Left lung (tissue), 14 donors: Measurements from ENCODE around the gene MTHFSD. TPM values are rescaled to one million over a fixed set of nuclear protein-coding genes. Genes with fewer than 3 reads are reported as not detected.
A peak's percentile ranks its signal among the peaks of the same experiment; 100 is the strongest.

ENCODE experiments used
- ATAC-seq: fragments of 200-7000 bp; cut with Tn5 transposase; one replicate; pipeline ENCODE4 v1.9.1; 2020; ENCODE audit warnings: moderate library complexity
- DNase-seq, 4 donors: peaks; one replicate each; pipeline ENCODE4 v3.0.0-alpha.2; 2013 to 2020
- H3K27ac ChIP-seq, 2 donors: fragments of 200-600 bp; sonication (generic) in 1 of 2; one replicate each; pipeline versions ENCODE4 v1.5.0 to v1.8.0; 2020 to 2021
- H3K27me3 ChIP-seq, 2 donors: fragments of 200-600 bp; sonication (generic) in 1 of 2; one replicate each; pipeline versions ENCODE4 v1.5.0 to v1.8.0; 2020 to 2021
- H3K36me3 ChIP-seq, 2 donors: fragments of 200-600 bp; sonication (generic) in 1 of 2; one replicate each; pipeline versions ENCODE4 v1.5.0 to v1.8.0; 2020 to 2021
- H3K4me1 ChIP-seq, 2 donors: fragments of 200-600 bp; one replicate each; pipeline ENCODE4 v1.8.0; 2021
- H3K4me3 ChIP-seq, 2 donors: fragments of 200-600 bp; sonication (generic) in 1 of 2; one replicate each; pipeline versions ENCODE4 v1.5.0 to v1.8.0; 2020 to 2021; ENCODE audit warnings: mild to moderate bottlenecking in 1 of 2
- H3K9me3 ChIP-seq, 2 donors: fragments of 200-600 bp; sonication (generic) in 1 of 2; one replicate each; pipeline versions ENCODE4 v1.5.0 to v1.8.0; 2020 to 2021
- CTCF ChIP-seq, 2 donors: fragments of 200-600 bp; sonication (generic) in 1 of 2; IDR thresholded peaks; one replicate each; pipeline versions ENCODE4 v1.5.0 to v1.8.0; 2021; ENCODE audit warnings: antibody characterized with exemption in 2 of 2
- intact Hi-C, 2 donors: fragments of 100-400 bp; cut with DNase I; formaldehyde crosslinking; loops; one replicate each; pipeline versions ENCODE4 v1.11.2 to v1.14.2; 2022
- long read RNA-seq, 12 donors: library from polyadenylated mRNA in 2 of 12; unstranded in 2 of 12; transcript quantifications; one replicate each; pipeline ENCODE4 v2.0.0 and lab custom pipeline, GENCODE V29; 2019 to 2026
- polyA plus RNA-seq, 6 donors: library from polyadenylated mRNA; unstranded; fragments of 120-200 nt; gene quantifications; one replicate each; pipeline ENCODE4 v1.2.1, GENCODE V29; 2013; ENCODE audit not compliant: insufficient read length in 6 of 6
- total RNA-seq, 2 donors: library from RNA; stranded (reverse); fragmentation: NEBNext Ultra II Directional; extraction: Animal tissue kit (Norgen Biotek cat#: 25700); gene quantifications; one replicate each; pipeline ENCODE4 v1.2.1, GENCODE V29; 2021
- donor health status: DM: no; HTN: yes; CAD: no.
- donor health status: DM: no; HTN: no; CAD: no.

MTHFSD gene
- total RNA-seq = 10 to 100 TPM; 19.7 to 20.2 TPM
- polyA plus RNA-seq = 10 to 100 TPM; 27.6 to 32.5 (median 28.5) TPM
- long read RNA-seq, donor 1, transcript MTHFSD-208 (3 exons, 691 nt) = minor isoform, 5 of 32 reads
- long read RNA-seq, donor 1, transcript MTHFSD-219 (1 exons, 3,623 nt) = major isoform, 23 of 32 reads
- long read RNA-seq, donor 1, partial matches to known transcripts = 0 of 32 reads
- long read RNA-seq, donor 1, other reads (novel, unspliced or antisense) = 0 of 32 reads
- long read RNA-seq, donor 2, transcript MTHFSD-208 (3 exons, 691 nt) = minor isoform, 5 of 31 reads
- long read RNA-seq, donor 2, transcript MTHFSD-219 (1 exons, 3,623 nt) = major isoform, 23 of 31 reads
- long read RNA-seq, donor 2, partial matches to known transcripts = 0 of 31 reads
- long read RNA-seq, donor 2, other reads (novel, unspliced or antisense) = 0 of 31 reads
- long read RNA-seq, donor 3, transcript MTHFSD-219 (1 exons, 3,623 nt) = major isoform, 13 of 17 reads
- long read RNA-seq, donor 3, partial matches to known transcripts = 0 of 17 reads
- long read RNA-seq, donor 3, other reads (novel, unspliced or antisense) = 0 of 17 reads
- long read RNA-seq, donor 4, partial matches to known transcripts = 2 of 4 reads
- long read RNA-seq, donor 4, other reads (novel, unspliced or antisense) = 0 of 4 reads
- long read RNA-seq, donor 5, transcript MTHFSD-219 (1 exons, 3,623 nt) = major isoform, 19 of 22 reads
- long read RNA-seq, donor 5, partial matches to known transcripts = 0 of 22 reads
- long read RNA-seq, donor 5, other reads (novel, unspliced or antisense) = 0 of 22 reads
- long read RNA-seq, donor 6, transcript MTHFSD-219 (1 exons, 3,623 nt) = major isoform, 13 of 17 reads
- long read RNA-seq, donor 6, partial matches to known transcripts = 0 of 17 reads
- long read RNA-seq, donor 6, other reads (novel, unspliced or antisense) = 0 of 17 reads
- long read RNA-seq, donor 7, transcript MTHFSD-219 (1 exons, 3,623 nt) = major isoform, 5 of 5 reads
- long read RNA-seq, donor 7, partial matches to known transcripts = 0 of 5 reads
- long read RNA-seq, donor 7, other reads (novel, unspliced or antisense) = 0 of 5 reads
- long read RNA-seq, donor 8, transcript MTHFSD-219 (1 exons, 3,623 nt) = major isoform, 13 of 16 reads
- long read RNA-seq, donor 8, partial matches to known transcripts = 0 of 16 reads
- long read RNA-seq, donor 8, other reads (novel, unspliced or antisense) = 0 of 16 reads
- long read RNA-seq, donor 9 = 0 reads
- long read RNA-seq, donor 10, partial matches to known transcripts = 1 of 4 reads
- long read RNA-seq, donor 10, other reads (novel, unspliced or antisense) = 1 of 4 reads
- long read RNA-seq, donor 11 = 0 reads
- long read RNA-seq, donor 12, transcript MTHFSD-219 (1 exons, 3,623 nt) = major isoform, 23 of 26 reads
- long read RNA-seq, donor 12, partial matches to known transcripts = 0 of 26 reads
- long read RNA-seq, donor 12, other reads (novel, unspliced or antisense) = 0 of 26 reads

GRCh38 chr16:86554917-86555703 is at the start of gene MTHFSD:
MTHFSD (minus strand) TSS chr16:86555235; CDS start chr16:86555184, 51 bp downstream.
- H3K4me1 ChIP-seq = peaks cover 12 to 17% of the 10 kb centered on the region in 2 donors
- no peaks in the 10 kb centered on the region for H3K9me3 ChIP-seq
- no peak for TF ChIP-seq CTCF (IDR thresholded peaks at IDR 0.05)
- intact Hi-C loops = no loop called here
- peak within 1 kb of the TSS; percentile 88 to 89 for H3K4me3 ChIP-seq
- ATAC-seq (peak; percentile 98), DNase-seq (peak; percentile 93 to 98 (median 95))
- H3K36me3 ChIP-seq = peaks cover 0 to 22% of the 10 kb centered on the region in 2 donors
- H3K27me3 ChIP-seq = peaks cover 0 to 41% of the 10 kb centered on the region in 2 donors
- H3K27ac ChIP-seq = peak within 1 kb of the TSS; percentile 73 to 87

- intact Hi-C loops = no loop called here
- TF ChIP-seq CTCF (IDR thresholded peaks at IDR 0.05) = no peak
- Histone ChIP-seq H3K9me3 (no peaks in the 10 kb centered on the region), H3K36me3 (no peaks in the 10 kb centered on the region), H3K4me1 (no peaks in the 10 kb centered on the region), H3K4me3 (peak overlapping the region in 1 of 2 donors; percentile 33), H3K27me3 (peaks cover 0 to 28% of the 10 kb centered on the region in 2 donors), H3K27ac (no peak overlapping the region)
- ATAC-seq = no peak
- DNase-seq = no peak
Observed at GRCh38 chr16:86604436-86605193, 49.6 kb upstream of the MTHFSD start.

- DNase-seq = no peak
- no peaks in the 10 kb centered on the region for H3K4me1 ChIP-seq
- H3K27ac ChIP-seq = no peak overlapping the region
- H3K36me3 ChIP-seq = no peaks in the 10 kb centered on the region
- no peak overlapping the region for H3K4me3 ChIP-seq
- ATAC-seq = no peak
- H3K27me3 ChIP-seq = peaks cover 0 to 49% of the 10 kb centered on the region in 2 donors
- TF ChIP-seq CTCF (IDR thresholded peaks at IDR 0.05) = no peak
- no peaks in the 10 kb centered on the region for H3K9me3 ChIP-seq
- intact Hi-C loops = no loop called here
Observed at GRCh38 chr16:86602521-86602920, 47.5 kb upstream of the MTHFSD start.

GRCh38 chr16:86601356-86601755 is 46.3 kb upstream of the MTHFSD start:
- intact Hi-C loops = no loop called here
- no peak for TF ChIP-seq CTCF (IDR thresholded peaks at IDR 0.05)
- Histone ChIP-seq H3K4me1 (no peaks in the 10 kb centered on the region), H3K4me3 (no peak overlapping the region), H3K27ac (no peak overlapping the region), H3K9me3 (no peaks in the 10 kb centered on the region), H3K36me3 (no peaks in the 10 kb centered on the region), H3K27me3 (peaks cover 0 to 61% of the 10 kb centered on the region in 2 donors)
- ATAC-seq (no peak), DNase-seq (no peak)
